Upper lobe of right lung (tissue), 1 donor: ENCODE results near the gene CIRBP. TPM values are rescaled to one million over a fixed set of nuclear protein-coding genes. Genes with fewer than 3 reads are reported as not detected.

Experiments
- ATAC-seq: fragments of 200-7000 bp; cut with Tn5 transposase; one replicate; pipeline ENCODE4 v1.9.1; 2020; ENCODE audit warnings: mild to moderate bottlenecking, moderate library complexity
- DNase-seq: peaks from one replicate; pipeline ENCODE4 v3.0.0-alpha.2; 2020
- H3K27ac ChIP-seq: fragments of 200-600 bp; one replicate; pipeline ENCODE4 v1.8.0; 2022
- H3K27me3 ChIP-seq: fragments of 200-600 bp; one replicate; pipeline ENCODE4 v1.8.0; 2022; ENCODE audit warnings: mild to moderate bottlenecking
- H3K36me3 ChIP-seq: fragments of 200-600 bp; one replicate; pipeline ENCODE4 v1.8.0; 2022
- H3K4me1 ChIP-seq: fragments of 200-600 bp; one replicate; pipeline ENCODE4 v1.8.0; 2022
- H3K4me3 ChIP-seq: fragments of 200-600 bp; one replicate; pipeline ENCODE4 v1.8.0; 2022; ENCODE audit warnings: mild to moderate bottlenecking
- H3K9me3 ChIP-seq: fragments of 200-600 bp; one replicate; pipeline ENCODE4 v1.8.0; 2022
- intact Hi-C: fragments of 100-400 bp; cut with DNase I; formaldehyde crosslinking; loops from one replicate; pipeline ENCODE4 v1.11.0; 2022
- total RNA-seq: library from RNA; stranded (reverse); fragmentation: NEBNext Ultra II Directional; extraction: Animal tissue kit (Norgen Biotek cat#: 25700); gene quantifications from one replicate; pipeline ENCODE4 v1.2.1, GENCODE V29; 2021
- TF ChIP-seq, protein P1 (sequence below): fragments of 200-600 bp; IDR thresholded peaks from one replicate; pipeline ENCODE4 v1.8.0; 2022; ENCODE audit warnings: antibody characterized with exemption
- donor health status: DM: no; HTN: yes; CAD: no; lungs with severe emphysema.

The CIRBP gene
- total RNA-seq, 1 donor from 2014 or later, result 322 TPM

DNA sequence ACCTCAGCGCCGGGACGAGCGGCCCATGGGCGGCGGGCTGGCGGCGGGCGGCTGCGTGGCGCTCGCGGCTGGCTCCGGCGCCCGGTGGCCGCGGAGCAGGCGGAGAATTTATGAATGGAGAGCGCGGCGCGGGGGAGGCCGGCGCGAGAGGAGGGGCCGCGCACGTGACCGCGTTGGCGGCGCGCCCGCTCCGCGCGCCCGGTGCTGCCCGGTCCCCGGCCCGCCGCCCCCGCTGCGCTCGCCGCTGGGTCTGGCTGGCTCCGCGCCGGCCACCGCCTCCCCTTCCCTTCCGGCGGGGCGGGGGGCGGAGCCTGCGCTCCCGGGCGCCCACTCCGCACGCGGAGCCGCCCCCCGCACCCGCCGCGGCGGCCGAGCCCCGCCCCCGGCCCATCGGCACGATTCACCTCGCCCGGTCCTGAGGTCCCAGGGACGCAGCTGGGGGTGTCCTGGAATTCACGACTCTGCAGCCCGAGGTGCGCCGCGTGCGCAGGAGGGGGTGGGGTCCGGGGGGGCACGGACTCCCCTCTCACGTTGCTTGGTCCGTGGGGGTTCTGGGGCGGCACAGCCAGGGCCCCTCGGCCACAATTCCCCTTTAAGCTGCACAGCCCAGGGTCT, 31.3 kb upstream of the CIRBP start, which contains the start of gene CBARP:
CBARP (minus strand) TSS at position 252 of the 615 bp plus-strand sequence. CDS start 1,905 bp downstream, outside the sequence.
- no peaks in the 10 kb centered on the region for H3K27me3 ChIP-seq
- H3K27ac ChIP-seq, result no peak within 1 kb of the TSS
- DNase-seq, result peak; percentile 66
- intact Hi-C loops, result no loop called here
- peaks cover 37% of the 10 kb centered on the region for H3K4me1 ChIP-seq
- H3K9me3 ChIP-seq, result no peaks in the 10 kb centered on the region
- peak within 1 kb of the TSS; percentile 49 for H3K4me3 ChIP-seq
- no peak for ATAC-seq
- TF ChIP-seq, protein P1, sequence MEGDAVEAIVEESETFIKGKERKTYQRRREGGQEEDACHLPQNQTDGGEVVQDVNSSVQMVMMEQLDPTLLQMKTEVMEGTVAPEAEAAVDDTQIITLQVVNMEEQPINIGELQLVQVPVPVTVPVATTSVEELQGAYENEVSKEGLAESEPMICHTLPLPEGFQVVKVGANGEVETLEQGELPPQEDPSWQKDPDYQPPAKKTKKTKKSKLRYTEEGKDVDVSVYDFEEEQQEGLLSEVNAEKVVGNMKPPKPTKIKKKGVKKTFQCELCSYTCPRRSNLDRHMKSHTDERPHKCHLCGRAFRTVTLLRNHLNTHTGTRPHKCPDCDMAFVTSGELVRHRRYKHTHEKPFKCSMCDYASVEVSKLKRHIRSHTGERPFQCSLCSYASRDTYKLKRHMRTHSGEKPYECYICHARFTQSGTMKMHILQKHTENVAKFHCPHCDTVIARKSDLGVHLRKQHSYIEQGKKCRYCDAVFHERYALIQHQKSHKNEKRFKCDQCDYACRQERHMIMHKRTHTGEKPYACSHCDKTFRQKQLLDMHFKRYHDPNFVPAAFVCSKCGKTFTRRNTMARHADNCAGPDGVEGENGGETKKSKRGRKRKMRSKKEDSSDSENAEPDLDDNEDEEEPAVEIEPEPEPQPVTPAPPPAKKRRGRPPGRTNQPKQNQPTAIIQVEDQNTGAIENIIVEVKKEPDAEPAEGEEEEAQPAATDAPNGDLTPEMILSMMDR, result no peak
- no peaks in the 10 kb centered on the region for H3K36me3 ChIP-seq

DNA sequence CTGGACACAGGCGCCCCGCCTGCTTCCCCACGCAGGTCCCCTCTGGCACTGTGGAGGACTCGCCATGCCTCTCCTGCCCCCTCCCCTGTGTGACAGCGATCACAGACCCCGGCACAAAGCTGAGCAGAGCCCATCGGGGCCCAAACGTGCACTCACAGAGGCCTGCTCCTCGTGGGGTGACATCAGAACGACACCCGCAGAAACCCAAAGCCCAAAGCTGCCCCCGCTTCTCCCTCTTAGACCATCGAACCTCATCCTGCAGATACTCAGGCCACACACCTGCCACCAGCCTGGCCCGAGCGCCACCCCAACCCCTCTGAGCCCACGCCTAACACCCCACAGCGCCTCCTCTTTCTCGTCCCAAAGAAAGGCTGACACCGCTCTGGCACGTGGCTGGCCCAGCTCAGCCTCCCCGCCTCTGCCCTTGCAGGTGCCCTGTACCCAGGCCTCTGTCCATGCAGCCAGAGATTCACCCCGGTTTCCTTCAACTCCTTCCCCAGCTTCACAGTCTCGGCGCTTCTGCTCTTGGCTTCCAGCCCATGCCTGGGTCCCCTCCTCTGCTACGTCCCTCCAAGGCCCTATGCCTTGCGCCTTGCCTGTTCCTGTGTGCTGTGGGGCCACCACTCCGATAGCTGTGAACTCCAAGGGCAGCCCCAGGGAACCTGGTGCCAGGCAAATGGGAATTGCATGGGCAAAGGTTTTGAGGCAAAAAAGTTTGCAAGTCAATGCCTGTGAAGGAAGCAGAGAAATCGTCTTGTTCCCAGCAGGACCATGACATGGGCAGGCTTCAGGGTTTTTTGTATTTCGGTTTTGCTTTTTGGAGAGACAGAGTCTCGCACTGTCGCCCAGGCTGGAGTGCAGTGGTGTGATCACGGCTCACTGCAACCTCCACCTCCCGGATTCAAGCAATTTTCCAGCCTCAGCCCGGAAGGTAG, 30.5 kb upstream of the CIRBP start:
- TF ChIP-seq, protein P1, result no peak
- H3K4me1 ChIP-seq, result peaks cover 37% of the 10 kb centered on the region
- H3K27ac ChIP-seq, result no peak overlapping the region

DNA sequence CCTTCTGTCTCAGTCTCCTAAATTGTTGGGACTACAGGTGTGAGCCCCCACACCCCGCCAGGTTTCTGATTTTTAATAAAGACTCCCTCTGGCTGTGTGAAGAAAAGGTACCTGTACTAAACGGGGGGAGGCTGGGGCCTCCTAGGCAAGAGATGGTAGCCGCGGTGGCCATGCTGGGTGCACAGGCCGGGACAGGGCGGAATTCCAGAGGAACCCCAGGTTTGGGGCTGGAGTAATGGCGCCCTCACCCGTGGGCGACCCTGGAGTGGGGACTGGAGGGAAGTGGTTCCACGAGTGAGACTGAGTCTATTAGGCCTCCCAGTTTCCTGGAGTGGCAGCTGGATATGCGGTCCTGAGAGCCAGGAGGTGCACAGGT, 29.7 kb upstream of the CIRBP start:
- intact Hi-C loops, result no loop called here
- no peaks in the 10 kb centered on the region for H3K27me3 ChIP-seq
- DNase-seq (no peak), ATAC-seq (no peak)
- H3K27ac ChIP-seq, result peak overlapping the region; percentile 74
- H3K9me3 ChIP-seq, result no peaks in the 10 kb centered on the region
- no peaks in the 10 kb centered on the region for H3K36me3 ChIP-seq
- TF ChIP-seq, protein P1, result no peak
- no peak overlapping the region for H3K4me3 ChIP-seq
- peaks cover 40% of the 10 kb centered on the region for H3K4me1 ChIP-seq

More for the DNA sequence above, 30.5 kb upstream of the CIRBP start:
- no peaks in the 10 kb centered on the region for H3K36me3 ChIP-seq
- peak overlapping the region; percentile 33 for H3K4me3 ChIP-seq
- DNase-seq (peak; percentile 65), ATAC-seq (no peak)
- intact Hi-C loops, result no loop called here
- H3K27me3 ChIP-seq, result no peaks in the 10 kb centered on the region
- no peaks in the 10 kb centered on the region for H3K9me3 ChIP-seq

DNA sequence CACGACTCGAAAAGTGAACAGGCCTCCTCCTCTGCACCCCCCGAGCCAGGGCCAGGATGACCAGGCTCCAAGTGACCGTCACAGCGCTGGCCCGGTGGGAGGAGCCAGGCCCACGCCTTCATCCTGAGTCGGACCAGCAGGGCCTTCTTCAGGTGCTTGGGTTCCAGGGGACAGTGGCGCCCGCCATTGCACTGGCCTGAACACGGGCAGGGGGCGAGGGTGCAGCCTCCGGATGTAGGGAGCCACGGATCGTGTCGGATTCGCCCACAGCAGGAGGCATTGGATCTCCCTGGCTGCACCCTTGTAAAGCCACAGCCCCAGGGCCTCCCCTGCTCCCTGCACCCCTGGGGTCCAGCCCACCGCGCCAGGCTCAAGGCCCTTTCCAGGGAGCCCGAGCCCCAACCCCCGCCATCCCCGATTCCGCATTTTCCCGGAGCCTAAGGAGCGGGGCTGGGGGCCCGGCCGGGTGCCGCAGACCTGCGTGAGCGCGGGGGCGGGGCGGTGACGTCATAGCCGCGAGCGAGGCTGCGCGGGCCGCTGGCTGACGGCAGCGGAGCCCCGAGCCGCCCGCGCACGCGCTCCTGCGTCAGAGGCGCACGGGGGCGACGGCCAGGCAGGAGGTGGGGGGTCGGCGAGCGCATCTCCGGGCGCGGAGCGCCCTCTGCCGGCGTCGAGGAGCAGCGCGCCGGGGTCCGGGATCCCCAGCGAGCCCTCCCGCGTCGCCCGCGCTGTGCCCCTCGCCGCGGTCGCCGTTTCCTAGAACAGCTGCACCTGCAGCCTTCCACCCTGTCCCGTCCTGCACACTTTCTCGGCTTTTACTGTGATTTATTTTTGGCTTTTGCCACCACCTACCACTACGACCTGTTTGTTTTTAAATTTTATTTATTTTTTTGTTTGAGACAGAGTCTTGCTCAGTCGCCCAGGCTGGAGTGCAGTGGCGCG, 29.1 kb upstream of the CIRBP start:
- Histone ChIP-seq H3K9me3 (no peaks in the 10 kb centered on the region), H3K4me1 (peaks cover 47% of the 10 kb centered on the region), H3K27me3 (no peaks in the 10 kb centered on the region), H3K36me3 (no peaks in the 10 kb centered on the region), H3K27ac (peak overlapping the region; percentile 74), H3K4me3 (peak overlapping the region; percentile 88)
- DNase-seq, result peak; percentile 93
- intact Hi-C loops, result no loop called here
- ATAC-seq, result peak; percentile 66
- TF ChIP-seq, protein P1, result peak; percentile 89

DNA sequence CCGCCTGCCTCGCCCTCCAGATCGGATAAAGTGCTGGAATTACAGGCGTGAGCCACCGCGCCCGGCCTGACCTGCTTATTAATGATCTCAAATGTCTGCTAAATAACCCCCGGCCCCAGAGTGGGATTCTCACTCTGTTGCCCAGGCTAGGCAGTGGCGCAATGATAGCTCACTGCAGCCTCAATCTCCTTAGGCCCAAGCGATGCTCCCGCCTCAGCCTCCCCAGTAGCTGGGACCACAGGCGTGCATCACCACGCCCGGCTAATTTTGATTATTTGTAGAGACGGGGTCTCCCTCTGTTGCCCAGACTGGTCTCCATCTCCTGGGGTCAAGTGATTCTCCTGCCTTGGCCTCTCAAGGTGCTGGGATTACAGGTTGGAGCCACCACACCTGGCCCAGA, 28.2 kb upstream of the CIRBP start:
- DNase-seq (no peak), ATAC-seq (no peak)
- Histone ChIP-seq H3K36me3 (no peaks in the 10 kb centered on the region), H3K9me3 (no peaks in the 10 kb centered on the region), H3K4me3 (peak overlapping the region; percentile 88), H3K27me3 (no peaks in the 10 kb centered on the region), H3K27ac (no peak overlapping the region), H3K4me1 (peaks cover 55% of the 10 kb centered on the region)
- intact Hi-C loops, result no loop called here
- TF ChIP-seq, protein P1, result no peak
